ENCODE results near the gene SF3B2.
"Not testable (repeated sequence)": the region's sequence is repeated elsewhere in the genome, so short reads cannot be mapped to it uniquely, and the experiment has no call there.

SF3B2 gene

GRCh38 chr11:66075273-66075672 lies 23.1 kb downstream of the SF3B2 start:
- no peak for DNase-seq (ENCODE audit: low read depth, low spot score)

- DNase-seq (ENCODE audit: low read depth, low spot score), result no peak
These were observed 24.4 kb downstream of the SF3B2 start for GRCh38 chr11:66076561-66076960.

GRCh38 chr11:66077927-66078326 lies 25.8 kb downstream of the SF3B2 start:
- DNase-seq (ENCODE audit: low read depth, low spot score), result no peak

GRCh38 chr11:66078949-66079348 lies 26.8 kb downstream of the SF3B2 start:
- DNase-seq (ENCODE audit: low read depth, low spot score), result not testable (repeated sequence)

GRCh38 chr11:66080055-66080817 lies 28.1 kb downstream of the SF3B2 start:
- DNase-seq (ENCODE audit: low read depth, low spot score), result no peak

- DNase-seq (ENCODE audit: low read depth, low spot score), result no peak
These were observed 29.3 kb downstream of the SF3B2 start for GRCh38 chr11:66081505-66081904.

- DNase-seq (ENCODE audit: low read depth, low spot score), result no peak
These were observed 31.0 kb downstream of the SF3B2 start for GRCh38 chr11:66082946-66083698.

- DNase-seq (ENCODE audit: low read depth, low spot score), result no peak
These were observed 31.6 kb downstream of the SF3B2 start for GRCh38 chr11:66083767-66084166.

- no peak for DNase-seq (ENCODE audit: low read depth, low spot score)
These were observed 32.8 kb downstream of the SF3B2 start for GRCh38 chr11:66084821-66085475.

- DNase-seq (ENCODE audit: low read depth, low spot score), result no peak
These were observed 35.2 kb downstream of the SF3B2 start for GRCh38 chr11:66087148-66087908.

GRCh38 chr11:66089067-66089466 lies 36.9 kb downstream of the SF3B2 start:
- DNase-seq (ENCODE audit: low read depth, low spot score), result no peak

- no peak for DNase-seq (ENCODE audit: low read depth, low spot score)
These were observed 38.1 kb downstream of the SF3B2 start for GRCh38 chr11:66090288-66090687.

GRCh38 chr11:66092125-66092524 lies 40.0 kb downstream of the SF3B2 start:
- DNase-seq (ENCODE audit: low read depth, low spot score), result not testable (repeated sequence)

GRCh38 chr11:66099746-66100145 lies 47.6 kb downstream of the SF3B2 start:
- DNase-seq (ENCODE audit: low read depth, low spot score), result not testable (repeated sequence)

- DNase-seq (ENCODE audit: low read depth, low spot score), result no peak
These were observed 48.3 kb downstream of the SF3B2 start for GRCh38 chr11:66100272-66101065.

GRCh38 chr11:66101066-66101464 lies 48.9 kb downstream of the SF3B2 start:
- DNase-seq (ENCODE audit: low read depth, low spot score), result no peak

GRCh38 chr11:66104057-66104638 lies 52.0 kb downstream of the SF3B2 start:
- DNase-seq (ENCODE audit: low read depth, low spot score), result no peak

- DNase-seq (ENCODE audit: low read depth, low spot score), result no peak
These were observed 54.8 kb downstream of the SF3B2 start for GRCh38 chr11:66106786-66107599.

GRCh38 chr11:66107600-66108510 lies 55.7 kb downstream of the SF3B2 start:
- DNase-seq (ENCODE audit: low read depth, low spot score), result no peak
